H1 (cell line): ENCODE measurements around the gene DNAJC22. TPM values are rescaled to one million over a fixed set of nuclear protein-coding genes. Genes with fewer than 3 reads are reported as not detected.

Experiments
- CTCF ChIA-PET: fragments of 300-600 bp; sonication (Branson Sonifier 250); formaldehyde crosslinking; loops from one replicate; lab custom pipeline; 2021; ENCODE audit not compliant: partially characterized antibody; lab: Charles Lee
- POLR2A ChIA-PET: fragments of 300-600 bp; sonication (Branson Sonifier 250); formaldehyde crosslinking; loops from one replicate; lab custom pipeline; 2021; ENCODE audit warnings: inconsistent platforms; ENCODE audit not compliant: partially characterized antibody; lab: Charles Lee
- DNase-seq, 2 experiments: peaks; one replicate each; pipeline versions ENCODE4 v3.0.0 to v3.0.0-alpha.2; 2010 to 2022; ENCODE audit warnings: low spot score in 2 of 2, low read depth in 1 of 2, mixed read lengths in 1 of 2
- FAIRE-seq: peaks from 2 replicates; lab custom pipeline; 2011; peaks lifted over from hg19 to GRCh38; lab: Jason Lieb, UNC
- H2AFZ ChIP-seq: 2 replicates; pipeline ENCODE4 v1.8.1; 2012; ENCODE audit warnings: low read length, inconsistent platforms
- H2AK5ac ChIP-seq: 2 replicates; pipeline ENCODE4 v1.6.1; 2013; ENCODE audit warnings: low read depth, low read length
- H2BK120ac ChIP-seq: replicated peaks from 2 replicates; pipeline ENCODE3; 2013; ENCODE audit warnings: low read depth, low read length, inconsistent platforms
- H2BK12ac ChIP-seq: 2 replicates; pipeline ENCODE4 v1.6.1; 2013; ENCODE audit warnings: low read depth, low read length
- H2BK15ac ChIP-seq: 2 replicates; pipeline ENCODE4 v1.6.1; 2013; ENCODE audit warnings: low read length
- H2BK20ac ChIP-seq: 2 replicates; pipeline ENCODE4 v1.6.1; 2013; ENCODE audit warnings: low read length
- H2BK5ac ChIP-seq: 2 replicates; pipeline ENCODE4 v1.6.1; 2013; ENCODE audit warnings: low read depth, low read length
- H3K14ac ChIP-seq: 2 replicates; pipeline ENCODE4 v1.6.1; 2013; ENCODE audit warnings: inconsistent platforms; ENCODE audit not compliant: insufficient read length
- H3K18ac ChIP-seq: 2 replicates; pipeline ENCODE4 v1.6.1; 2013; ENCODE audit warnings: low read length; ENCODE audit errors: extremely low read depth
- H3K23ac ChIP-seq: 2 replicates; pipeline ENCODE4 v1.6.1; 2013; ENCODE audit warnings: inconsistent platforms; ENCODE audit not compliant: insufficient read length
- H3K23me2 ChIP-seq: 2 replicates; pipeline ENCODE4 v1.6.1; 2013; ENCODE audit warnings: low read depth, low read length
- H3K27ac ChIP-seq: 2 replicates; pipeline ENCODE4 v1.6.1; 2011; ENCODE audit warnings: low read depth, low read length, inconsistent platforms
- H3K27me3 ChIP-seq, 4 experiments: replicated peaks in 1 of 4; 1 replicate in 1 of 4; 2 replicates in 3 of 4; pipeline versions ENCODE4 v1.6.1 to v1.8.1; 2011 to 2013; ENCODE audit warnings: low read length in 3 of 4, mild to moderate bottlenecking in 3 of 4, inconsistent platforms in 2 of 4, mixed read lengths in 2 of 4, moderate library complexity in 1 of 4; ENCODE audit not compliant: control insufficient read depth in 3 of 4, insufficient read depth in 3 of 4; ENCODE audit errors: extremely low read depth in 1 of 4
- H3K36me3 ChIP-seq, 4 experiments: 2 replicates each; pipeline versions ENCODE4 v1.6.1 to v1.8.1; 2011 to 2013; ENCODE audit warnings: mild to moderate bottlenecking in 4 of 4, low read length in 3 of 4, moderate library complexity in 2 of 4, control low read depth in 1 of 4, inconsistent platforms in 1 of 4; ENCODE audit not compliant: insufficient read depth in 4 of 4, control insufficient read depth in 2 of 4
- H3K4ac ChIP-seq: replicated peaks from 2 replicates; pipeline ENCODE3; 2013; ENCODE audit warnings: low read length, low read depth, mixed read lengths, inconsistent platforms; ENCODE audit not compliant: insufficient read length
- H3K4me1 ChIP-seq, 4 experiments: replicated peaks in 1 of 4; 1 replicate in 1 of 4; 2 replicates in 3 of 4; pipeline versions ENCODE4 v1.6.1 to v1.8.1; 2011 to 2013; ENCODE audit warnings: low read length in 3 of 4, inconsistent platforms in 2 of 4, mixed read lengths in 1 of 4; ENCODE audit not compliant: insufficient read depth in 4 of 4, control insufficient read depth in 3 of 4
- H3K4me2 ChIP-seq, 2 experiments: 2 replicates each; pipeline versions ENCODE4 v1.6.1 to v1.8.1; 2011 to 2013; ENCODE audit warnings: low read depth in 2 of 2, low read length in 2 of 2, control low read depth in 1 of 2, inconsistent platforms in 1 of 2, mild to moderate bottlenecking in 1 of 2; ENCODE audit not compliant: insufficient read depth in 1 of 2
- H3K4me3 ChIP-seq, 4 experiments: fragments of 200-600, 300-600 bp in 1 of 4; sonication (generic), shearing (Covaris generic), sonication (Bioruptor Twin) in 1 of 4; 2 replicates each; pipeline versions ENCODE4 v1.5.1 to v1.8.1; 2011 to 2016; ENCODE audit warnings: low read length in 4 of 4, low read depth in 3 of 4, control low read depth in 2 of 4, inconsistent platforms in 2 of 4, mild to moderate bottlenecking in 2 of 4, mixed read lengths in 1 of 4, moderate library complexity in 1 of 4; ENCODE audit not compliant: insufficient read depth in 2 of 4; ENCODE audit errors: extremely low read depth in 1 of 4
- H3K56ac ChIP-seq: replicated peaks from 2 replicates; pipeline ENCODE3; 2013; ENCODE audit warnings: low read depth, mild to moderate bottlenecking, mixed read lengths, low read length, inconsistent platforms; ENCODE audit not compliant: insufficient read length
- H3K79me1 ChIP-seq: 2 replicates; pipeline ENCODE4 v1.6.1; 2013; ENCODE audit warnings: low read depth, low read length, control low read depth
- H3K79me2 ChIP-seq, 2 experiments: 2 replicates each; pipeline versions ENCODE4 v1.6.1 to v1.8.1; 2012 to 2013; ENCODE audit warnings: low read length in 2 of 2, mild to moderate bottlenecking in 2 of 2, inconsistent platforms in 1 of 2; ENCODE audit not compliant: insufficient read depth in 2 of 2, control insufficient read depth in 1 of 2
- H3K9ac ChIP-seq, 4 experiments: replicated peaks in 1 of 4; 1 replicate in 1 of 4; 2 replicates in 3 of 4; pipeline versions ENCODE4 v1.6.1 to v1.8.1; 2011 to 2013; ENCODE audit warnings: low read depth in 3 of 4, low read length in 3 of 4, control low read depth in 2 of 4, mild to moderate bottlenecking in 2 of 4, moderate library complexity in 2 of 4, inconsistent platforms in 1 of 4; ENCODE audit errors: extremely low read depth in 1 of 4
- H3K9me3 ChIP-seq, 2 experiments: 2 replicates each; pipeline versions ENCODE4 v1.6.1 to v1.8.1; 2012 to 2013; ENCODE audit warnings: mild to moderate bottlenecking in 2 of 2, moderate library complexity in 2 of 2, control low read depth in 1 of 2, inconsistent platforms in 1 of 2, low read depth in 1 of 2, low read length in 1 of 2, mixed read lengths in 1 of 2; ENCODE audit not compliant: insufficient read depth in 2 of 2
- H4K20me1 ChIP-seq, 2 experiments: replicated peaks in 1 of 2; 2 replicates each; pipeline versions ENCODE3 to v1.8.1; 2011 to 2013; ENCODE audit warnings: inconsistent platforms in 2 of 2, low read length in 2 of 2, mild to moderate bottlenecking in 1 of 2; ENCODE audit not compliant: insufficient read depth in 2 of 2, control insufficient read depth in 1 of 2
- H4K5ac ChIP-seq: 2 replicates; pipeline ENCODE4 v1.6.1; 2013; ENCODE audit warnings: low read length, low read depth, mixed read lengths, inconsistent platforms; ENCODE audit not compliant: insufficient read length
- H4K8ac ChIP-seq: 2 replicates; pipeline ENCODE4 v1.8.0; 2013; ENCODE audit warnings: mild to moderate bottlenecking, moderate library complexity, low read length, inconsistent platforms; ENCODE audit not compliant: insufficient read depth; ENCODE audit errors: extremely low read depth
- H4K91ac ChIP-seq: replicated peaks from 2 replicates; pipeline ENCODE3; 2013; ENCODE audit warnings: low read length, mixed read lengths, inconsistent platforms; ENCODE audit not compliant: insufficient read length
- CHD1 ChIP-seq: IDR thresholded peaks from 2 replicates; pipeline ENCODE4 v1.6.1; 2012; ENCODE audit warnings: low read depth, low read length, improper control_type of control experiment
- SUZ12 ChIP-seq: fragments of 200-600 bp; sonication (generic); IDR thresholded peaks from 2 replicates; pipeline ENCODE4 v1.6.1; 2012; ENCODE audit warnings: mild to moderate bottlenecking, inconsistent platforms, low read length, moderate library complexity, mixed read lengths
- WGBS, 2 experiments: shearing (Covaris generic) in 1 of 2; methylation state at CpG; one replicate each; pipeline versions ENCODE4 v1.1.6 to v1.1.7; 2013 to 2015; ENCODE audit warnings: low lambda C conversion rate in 2 of 2, mixed read lengths in 2 of 2, inconsistent platforms in 1 of 2, low coverage in 1 of 2, missing lambda C conversion rate in 1 of 2; ENCODE audit not compliant: insufficient replicate concordance in 2 of 2, insufficient coverage in 1 of 2, insufficient read length in 1 of 2; ENCODE audit errors: extremely low coverage in 1 of 2, missing lambda C conversion rate in 1 of 2; 5-methylcytosine and 5-hydroxymethylcytosine counted together
- polyA plus RNA-seq, 7 experiments: library from polyadenylated mRNA; depleted of rRNA in 3 of 7; stranded (reverse) in 5 of 7; unstranded in 2 of 7; fragments of >200 nt in 5 of 7; fragments of 200-250 nt in 2 of 7; gene quantifications; 1 replicate in 5 of 7; 2 replicates in 1 of 7; 4 replicates in 1 of 7; pipeline versions ENCODE4 v1.2.1 to v1.2.3, GENCODE V29; 2011 to 2013; ENCODE audit warnings: missing spikeins in 2 of 7, mixed read lengths in 2 of 7
- total RNA-seq: library from RNA; stranded (reverse); fragmentation: NEBNext Ultra II Directional; extraction: Animal tissue kit (Norgen Biotek cat#: 25700); gene quantifications from 2 replicates; pipeline ENCODE4 v1.2.1, GENCODE V29; 2021

DNAJC22 gene
- total and polyA plus RNA-seq, 2 of the 8 experiments (the other 6 are each of a cell fraction or from before 2014, with no cell fraction given) = 0.20 to 0.39 TPM

DNA sequence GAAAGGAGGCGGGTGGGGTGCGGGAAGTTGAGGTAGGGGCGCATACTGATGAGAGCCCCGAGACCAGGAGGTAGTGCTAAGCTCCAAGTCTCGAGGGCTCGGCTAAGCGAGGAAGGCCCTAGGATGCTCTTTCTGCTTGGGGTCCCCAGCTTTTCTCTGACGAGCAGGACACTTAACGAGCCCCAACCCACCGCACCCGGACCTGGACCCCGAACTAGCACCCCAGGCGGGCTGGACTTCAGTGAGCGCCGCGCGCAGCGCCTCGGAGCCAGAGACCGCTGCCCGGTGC lies 5.0 kb upstream of the DNAJC22 start:
- DNase-seq = peak in 1 of 2 experiments; percentile 84
- Histone ChIP-seq H2BK15ac (0 out of 2 replicates have a peak overlapping the region, but pooled peaks have one; percentile 61), H3K36me3 (no peaks in the 10 kb centered on the region; a peak in 1 of 8 replicates), H2AFZ (0 out of 2 replicates have a peak overlapping the region, but pooled peaks have one; percentile 20), H2BK5ac (no peak overlapping the region), H3K27ac (no peak overlapping the region), H4K91ac (no peak overlapping the region), H4K5ac (no peak overlapping the region), H2BK12ac (no peak overlapping the region), H4K8ac (no peak overlapping the region), H3K4me1 (peaks cover 4 to 57% (median 39%) of the 10 kb centered on the region in 4 experiments), H2BK20ac (no peak overlapping the region), H3K4me3 (peak overlapping the region; percentile 34 to 78 (median 67)), H3K4me2 (peak overlapping the region; percentile 71 to 78), H3K9ac (no peak overlapping the region), H2AK5ac (no peak overlapping the region), H3K27me3 (peaks cover 80 to 99% (median 96%) of the 10 kb centered on the region in 4 experiments), H3K14ac (no peak overlapping the region), H3K9me3 (no peaks in the 10 kb centered on the region)
- POLR2A ChIA-PET = interaction anchor here (1.1 to 4.0 kb wide), 9 partner anchors 8 to 211 kb away, joined by 3 to 31 read pairs (median 5); partner anchors contain the start of genes PRPH, TROAP and TUBA1B
- WGBS, 2 experiments = 9% methylated on average over 8 of the region's 21 CpGs; no CpG with 5 or more reads in 1 of the 2 experiments
- CTCF ChIA-PET = interaction anchor here (0.6 to 4.0 kb wide), 40 partner anchors 10 to 400 kb away, joined by 3 to 147 read pairs (median 5); partner anchors contain the start of genes PRPH, SPATS2, TMBIM6 and TROAP
- no peak for FAIRE-seq
- TF ChIP-seq SUZ12 (peak; percentile 68), CHD1 (no peak)
- TF ChIP-seq, all 59 proteins: peak for 1
- Histone ChIP-seq H3K79me2 (no peaks in the 10 kb centered on the region), H2BK120ac (no peak overlapping the region), H4K20me1 (peaks cover 13% of the 10 kb centered on the region in 2 experiments), H3K23ac (no peak overlapping the region), H3K79me1 (no peaks in the 10 kb centered on the region), H3K23me2 (peaks cover 9% of the 10 kb centered on the region), H3K4ac (no peak overlapping the region), H3K56ac (no peak overlapping the region), H3K18ac (no peak overlapping the region; the same call in 1 of the 2 replicates)
